Uterus (tissue), 2 donors: ENCODE results near the gene HIVEP3.

ENCODE experiments used
- POLR2A ChIP-seq, 2 donors: fragments of 450-650 bp; IDR thresholded peaks; one replicate each; pipeline ENCODE4 v1.6.1; 2016; ENCODE audit warnings: antibody characterized with exemption in 2 of 2, mild to moderate bottlenecking in 1 of 2, moderate library complexity in 1 of 2
- TF ChIP-seq, protein P1 (sequence below), 4 experiments: fragments of 200-600 bp in 2 of 4; fragments of 450-650 bp in 2 of 4; sonication (generic) in 2 of 4; IDR thresholded peaks; one replicate each; pipeline ENCODE4 v1.5.1; 2016 to 2019; ENCODE audit warnings: antibody characterized with exemption in 4 of 4, mild to moderate bottlenecking in 2 of 4, moderate library complexity in 1 of 4

GRCh38 chr1:41504114-41505035 is 414.3 kb downstream of the HIVEP3 start:
- TF ChIP-seq, protein P1, sequence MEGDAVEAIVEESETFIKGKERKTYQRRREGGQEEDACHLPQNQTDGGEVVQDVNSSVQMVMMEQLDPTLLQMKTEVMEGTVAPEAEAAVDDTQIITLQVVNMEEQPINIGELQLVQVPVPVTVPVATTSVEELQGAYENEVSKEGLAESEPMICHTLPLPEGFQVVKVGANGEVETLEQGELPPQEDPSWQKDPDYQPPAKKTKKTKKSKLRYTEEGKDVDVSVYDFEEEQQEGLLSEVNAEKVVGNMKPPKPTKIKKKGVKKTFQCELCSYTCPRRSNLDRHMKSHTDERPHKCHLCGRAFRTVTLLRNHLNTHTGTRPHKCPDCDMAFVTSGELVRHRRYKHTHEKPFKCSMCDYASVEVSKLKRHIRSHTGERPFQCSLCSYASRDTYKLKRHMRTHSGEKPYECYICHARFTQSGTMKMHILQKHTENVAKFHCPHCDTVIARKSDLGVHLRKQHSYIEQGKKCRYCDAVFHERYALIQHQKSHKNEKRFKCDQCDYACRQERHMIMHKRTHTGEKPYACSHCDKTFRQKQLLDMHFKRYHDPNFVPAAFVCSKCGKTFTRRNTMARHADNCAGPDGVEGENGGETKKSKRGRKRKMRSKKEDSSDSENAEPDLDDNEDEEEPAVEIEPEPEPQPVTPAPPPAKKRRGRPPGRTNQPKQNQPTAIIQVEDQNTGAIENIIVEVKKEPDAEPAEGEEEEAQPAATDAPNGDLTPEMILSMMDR (IDR thresholded peaks at IDR 0.05) = no peak
- TF ChIP-seq POLR2A (IDR thresholded peaks at IDR 0.05) = no peak
